ENCODE data around the gene TYRP1. TPM values are rescaled to one million over a fixed set of nuclear protein-coding genes. Genes with fewer than 3 reads are reported as not detected.

The TYRP1 gene
- polyA plus RNA-seq, 1 of the 3 experiments (the other 2 are of a cell fraction): not detected

DNA sequence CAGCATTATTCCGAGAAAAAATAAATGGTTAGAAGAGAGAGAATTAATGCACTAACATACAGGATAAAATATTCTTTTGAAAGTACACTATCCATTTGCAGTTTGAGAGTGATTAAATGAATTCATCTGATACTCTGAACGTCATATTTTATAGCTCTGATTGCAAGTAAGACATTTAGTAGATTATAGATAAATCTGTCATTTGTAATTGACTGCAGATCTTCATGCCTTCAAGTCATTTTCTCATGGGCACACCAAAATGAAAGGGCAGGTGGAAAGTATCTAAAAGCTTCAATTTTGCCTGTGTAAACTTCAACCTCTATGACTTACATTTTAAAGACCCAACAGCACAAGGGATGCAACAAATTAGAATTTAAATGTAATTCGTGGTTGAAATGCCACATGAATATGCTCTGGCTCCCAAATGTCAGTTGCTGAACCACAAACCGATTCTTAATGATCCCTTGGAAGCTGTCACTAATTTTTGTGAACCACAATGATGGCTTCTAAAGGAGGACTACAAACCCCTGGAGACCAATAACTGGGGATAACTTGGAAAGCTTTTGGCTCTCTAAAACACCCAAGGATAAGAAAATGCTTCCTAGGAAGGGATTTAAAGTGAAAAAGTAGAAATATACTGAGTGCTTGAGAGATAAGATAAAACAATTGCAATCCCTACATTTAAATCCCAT lies 3.9 kb downstream of the TYRP1 start:
- Histone ChIP-seq H3K4me2 (no peak overlapping the region), H3K36me3 (replicated peaks in 1 of 2; ENCODE audit: control insufficient read depth in 1 of 2, insufficient read depth in 2 of 2, low read length in 1 of 2) (no peaks in the 10 kb centered on the region), H3K27ac (ENCODE audit: low read depth in 2 of 2, low read length in 1 of 2) (peak overlapping the region in 1 of 2 experiments; percentile 79; a peak in 1 of 4 replicates), H3K9me2 (no peaks in the 10 kb centered on the region), H3K4me1 (ENCODE audit: control insufficient read depth in 1 of 2, insufficient read depth in 2 of 2, low read depth in 1 of 2, low read length in 1 of 2) (peaks cover 0 to 23% of the 10 kb centered on the region in 2 experiments; a peak in 2 of 4 replicates), H3K4me3 (ENCODE audit: low read depth in 2 of 2, low read length in 1 of 2) (no peak overlapping the region), H4K20me1 (ENCODE audit: insufficient read depth) (no peaks in the 10 kb centered on the region), H2AFZ (ENCODE audit: low read depth) (no peak overlapping the region; the same call in 1 of the 2 replicates), H3K27me3 (ENCODE audit: insufficient read depth) (no peaks in the 10 kb centered on the region), H3K79me2 (ENCODE audit: insufficient read depth) (no peaks in the 10 kb centered on the region), H3K9me3 (no peaks in the 10 kb centered on the region), H3K9ac (no peak overlapping the region), H3F3A (replicated peaks; ENCODE audit: insufficient read depth) (no peaks in the 10 kb centered on the region)
- no peak for DNase-seq
- TF ChIP-seq JUND (IDR thresholded peaks at IDR 0.05) (no peak), MEF2A (IDR thresholded peaks at IDR 0.05; ENCODE audit: borderline replicate concordance, low read depth) (no peak), EP300 (IDR thresholded peaks at IDR 0.05; ENCODE audit: borderline replicate concordance in 1 of 2, low read depth in 1 of 2, low read length in 1 of 2) (peak in 1 of 2 experiments; percentile 88; a peak in 2 of 4 replicates), RCOR1 (IDR thresholded peaks at IDR 0.05; ENCODE audit: low read length) (peak; percentile 58; the same call in 1 of the 2 replicates), MXI1 (IDR thresholded peaks at IDR 0.05; ENCODE audit: low read depth, low read length) (peak; percentile 32; the same call in 1 of the 2 replicates), GATA2 (CRISPR knock-in tag; IDR thresholded peaks at IDR 0.05) (peak; percentile 83), CHD2 (IDR thresholded peaks at IDR 0.05; ENCODE audit: low read length, partially characterized antibody) (peak; percentile 7)
- TF ChIP-seq, protein P1, sequence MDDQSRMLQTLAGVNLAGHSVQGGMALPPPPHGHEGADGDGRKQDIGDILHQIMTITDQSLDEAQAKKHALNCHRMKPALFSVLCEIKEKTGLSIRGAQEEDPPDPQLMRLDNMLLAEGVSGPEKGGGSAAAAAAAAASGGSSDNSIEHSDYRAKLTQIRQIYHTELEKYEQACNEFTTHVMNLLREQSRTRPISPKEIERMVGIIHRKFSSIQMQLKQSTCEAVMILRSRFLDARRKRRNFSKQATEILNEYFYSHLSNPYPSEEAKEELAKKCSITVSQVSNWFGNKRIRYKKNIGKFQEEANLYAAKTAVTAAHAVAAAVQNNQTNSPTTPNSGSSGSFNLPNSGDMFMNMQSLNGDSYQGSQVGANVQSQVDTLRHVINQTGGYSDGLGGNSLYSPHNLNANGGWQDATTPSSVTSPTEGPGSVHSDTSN (IDR thresholded peaks at IDR 0.05): 0 out of 2 replicates have a peak, but pooled peaks have one; percentile 4
- ChIA-PET POLR2A (no interaction called here), CTCF (interaction anchor here (0.8 to 1.4 kb wide), 9 partner anchors 11 to 211 kb away, joined by 3 to 4 read pairs (median 3); no protein-coding TSS in a partner anchor)
- WGBS (ENCODE audit: low lambda C conversion rate): 26% methylated on average over 4 of the region's 4 CpGs

DNA sequence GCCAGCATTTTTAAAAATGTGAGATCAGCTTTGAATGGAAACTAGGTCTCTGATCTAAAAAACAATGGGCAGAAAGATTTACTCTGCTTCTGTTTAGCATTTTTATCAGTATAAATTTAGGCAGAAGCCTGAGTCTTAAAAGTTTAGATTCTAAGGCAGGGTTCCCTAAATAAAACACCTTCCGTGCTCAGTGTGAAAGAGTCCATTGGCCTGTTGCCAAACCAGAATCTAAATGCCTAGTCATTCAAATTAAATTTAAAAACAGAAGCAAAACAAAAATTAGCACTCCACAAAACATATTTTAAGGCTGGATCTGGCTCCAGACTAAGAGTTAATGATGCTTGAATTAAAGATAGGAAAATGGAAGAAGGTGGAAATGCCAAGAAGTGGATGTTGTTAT lies 4.5 kb downstream of the TYRP1 start:
- Histone ChIP-seq H3K36me3 (replicated peaks in 1 of 2; ENCODE audit: control insufficient read depth in 1 of 2, insufficient read depth in 2 of 2, low read length in 1 of 2) (no peaks in the 10 kb centered on the region), H3K9me2 (no peaks in the 10 kb centered on the region), H3K9ac (no peak overlapping the region), H3K4me1 (ENCODE audit: control insufficient read depth in 1 of 2, insufficient read depth in 2 of 2, low read depth in 1 of 2, low read length in 1 of 2) (peaks cover 0 to 23% of the 10 kb centered on the region in 2 experiments; a peak in 2 of 4 replicates), H3K27me3 (ENCODE audit: insufficient read depth) (no peaks in the 10 kb centered on the region), H3K4me3 (ENCODE audit: low read depth in 2 of 2, low read length in 1 of 2) (no peak overlapping the region), H3F3A (replicated peaks; ENCODE audit: insufficient read depth) (no peaks in the 10 kb centered on the region), H3K79me2 (ENCODE audit: insufficient read depth) (no peaks in the 10 kb centered on the region), H3K4me2 (no peak overlapping the region), H3K9me3 (no peaks in the 10 kb centered on the region), H4K20me1 (ENCODE audit: insufficient read depth) (no peaks in the 10 kb centered on the region), H3K27ac (ENCODE audit: low read depth in 2 of 2, low read length in 1 of 2) (peak overlapping the region in 1 of 2 experiments; percentile 79; a peak in 2 of 4 replicates), H2AFZ (ENCODE audit: low read depth) (no peak overlapping the region; the same call in 1 of the 2 replicates)
- DNase-seq: no peak
- ChIA-PET POLR2A (no interaction called here), CTCF (interaction anchor here (0.9 to 1.8 kb wide), 10 partner anchors 11 to 392 kb away, joined by 3 to 5 read pairs (median 3); no protein-coding TSS in a partner anchor)
- TF ChIP-seq RXRA (IDR thresholded peaks at IDR 0.05; ENCODE audit: borderline replicate concordance, low read depth): no peak
- TF ChIP-seq NFIC (IDR thresholded peaks at IDR 0.05; ENCODE audit: borderline replicate concordance): no peak
- TF ChIP-seq FOXJ3 (CRISPR knock-in tag; IDR thresholded peaks at IDR 0.05): no peak
- no peak for TF ChIP-seq EP300 (IDR thresholded peaks at IDR 0.05; ENCODE audit: borderline replicate concordance in 1 of 2, low read depth in 1 of 2, low read length in 1 of 2)
- TF ChIP-seq GABPA (IDR thresholded peaks at IDR 0.05; ENCODE audit: low read depth): no peak
- no peak for TF ChIP-seq SIN3A (IDR thresholded peaks at IDR 0.05; ENCODE audit: borderline replicate concordance, low read depth, low read length)
- no peak for TF ChIP-seq ELF1 (IDR thresholded peaks at IDR 0.05)
- TF ChIP-seq, protein P2, sequence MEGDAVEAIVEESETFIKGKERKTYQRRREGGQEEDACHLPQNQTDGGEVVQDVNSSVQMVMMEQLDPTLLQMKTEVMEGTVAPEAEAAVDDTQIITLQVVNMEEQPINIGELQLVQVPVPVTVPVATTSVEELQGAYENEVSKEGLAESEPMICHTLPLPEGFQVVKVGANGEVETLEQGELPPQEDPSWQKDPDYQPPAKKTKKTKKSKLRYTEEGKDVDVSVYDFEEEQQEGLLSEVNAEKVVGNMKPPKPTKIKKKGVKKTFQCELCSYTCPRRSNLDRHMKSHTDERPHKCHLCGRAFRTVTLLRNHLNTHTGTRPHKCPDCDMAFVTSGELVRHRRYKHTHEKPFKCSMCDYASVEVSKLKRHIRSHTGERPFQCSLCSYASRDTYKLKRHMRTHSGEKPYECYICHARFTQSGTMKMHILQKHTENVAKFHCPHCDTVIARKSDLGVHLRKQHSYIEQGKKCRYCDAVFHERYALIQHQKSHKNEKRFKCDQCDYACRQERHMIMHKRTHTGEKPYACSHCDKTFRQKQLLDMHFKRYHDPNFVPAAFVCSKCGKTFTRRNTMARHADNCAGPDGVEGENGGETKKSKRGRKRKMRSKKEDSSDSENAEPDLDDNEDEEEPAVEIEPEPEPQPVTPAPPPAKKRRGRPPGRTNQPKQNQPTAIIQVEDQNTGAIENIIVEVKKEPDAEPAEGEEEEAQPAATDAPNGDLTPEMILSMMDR (IDR thresholded peaks at IDR 0.05): no peak
- TF ChIP-seq TEAD4 (IDR thresholded peaks at IDR 0.05; ENCODE audit: borderline replicate concordance, insufficient read depth): no peak
- TF ChIP-seq RFX5 (IDR thresholded peaks at IDR 0.05; ENCODE audit: low read length): no peak
- TF ChIP-seq, protein P1 (IDR thresholded peaks at IDR 0.05): no peak
- TF ChIP-seq MEF2A (IDR thresholded peaks at IDR 0.05; ENCODE audit: borderline replicate concordance, low read depth): no peak
- 59% methylated on average over 1 of the region's 1 CpG for WGBS (ENCODE audit: low lambda C conversion rate)
